Measurements from ENCODE around the gene HIVEP3.

DNA sequence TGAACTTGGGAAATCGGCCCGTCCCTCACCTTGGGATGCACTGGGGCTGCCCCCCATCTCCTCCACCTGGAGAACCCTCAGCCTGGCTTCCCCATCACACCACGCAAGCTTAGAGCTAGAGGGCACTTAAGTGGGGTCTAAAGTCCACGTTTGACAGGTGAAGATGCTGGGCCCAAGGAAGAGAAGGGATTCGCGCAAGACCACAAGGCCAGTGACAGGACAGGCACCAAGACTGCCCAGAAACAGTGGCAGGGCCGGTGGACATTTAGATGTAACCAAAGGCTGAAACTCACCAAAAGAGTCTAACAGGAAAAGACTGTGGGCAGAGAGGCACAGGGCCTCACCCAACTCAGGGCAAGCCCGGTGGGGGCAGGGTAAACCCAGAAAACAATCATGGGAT lies 303.4 kb downstream of the HIVEP3 start:
- TF ChIP-seq YY1 (IDR thresholded peaks at IDR 0.05; ENCODE audit: insufficient read depth, insufficient read length) (no peak), SUZ12 (IDR thresholded peaks at IDR 0.05; ENCODE audit: extremely low read depth, insufficient read depth, insufficient read length) (no peak)
